OCI-LY1 (cell line): Measurements from ENCODE around the gene CMIP.

ENCODE experiments used
- H2AFZ ChIP-seq: fragments of 200-600 bp; sonication (generic), shearing (Covaris generic); 2 replicates; pipeline ENCODE4 v1.6.0; 2014; ENCODE audit warnings: antibody characterized with exemption, mild to moderate bottlenecking, low read length
- H3F3A ChIP-seq: fragments of 200-600 bp; sonication (generic), shearing (Covaris generic); 2 replicates; pipeline ENCODE4 v1.6.0; 2014; ENCODE audit warnings: mild to moderate bottlenecking, antibody characterized with exemption, low read length, moderate library complexity; ENCODE audit not compliant: insufficient read depth
- H3K27ac ChIP-seq: fragments of 200-600 bp; sonication (generic); 2 replicates; pipeline ENCODE4 v1.5.1; 2014; ENCODE audit warnings: low read length, mixed run types, mild to moderate bottlenecking, low read depth; ENCODE audit not compliant: poor library complexity, severe bottlenecking
- H3K27me3 ChIP-seq: fragments of 200-600 bp; sonication (generic); 2 replicates; pipeline ENCODE4 v1.6.0; 2014; ENCODE audit warnings: antibody characterized with exemption, mild to moderate bottlenecking, low read length, moderate library complexity; ENCODE audit not compliant: insufficient read depth
- H3K36me3 ChIP-seq: fragments of 200-600 bp; sonication (generic); 2 replicates; pipeline ENCODE4 v1.6.1; 2014; ENCODE audit warnings: mild to moderate bottlenecking, antibody characterized with exemption, low read length, moderate library complexity, mixed read lengths; ENCODE audit not compliant: insufficient read depth
- H3K4me1 ChIP-seq: fragments of 200-600 bp; sonication (generic); 2 replicates; pipeline ENCODE4 v1.5.1; 2014; ENCODE audit warnings: mild to moderate bottlenecking, low read length, moderate library complexity; ENCODE audit not compliant: insufficient read depth, severe bottlenecking
- H3K4me2 ChIP-seq: fragments of 200-600 bp; sonication (generic), shearing (Covaris generic); 2 replicates; pipeline ENCODE4 v1.6.1; 2014; ENCODE audit warnings: low read length
- H3K4me3 ChIP-seq: fragments of 200-600 bp; sonication (generic); 2 replicates; pipeline ENCODE4 v1.5.1; 2014; ENCODE audit warnings: low read length, low read depth, mild to moderate bottlenecking, mixed read lengths; ENCODE audit not compliant: poor library complexity, severe bottlenecking
- H3K79me2 ChIP-seq: fragments of 200-600 bp; shearing (Covaris generic); 2 replicates; pipeline ENCODE4 v1.6.1; 2016; ENCODE audit warnings: mixed run types, low read length, mixed read lengths; ENCODE audit not compliant: insufficient read depth
- H3K9ac ChIP-seq: fragments of 200-600 bp; sonication (generic), shearing (Covaris generic); 2 replicates; pipeline ENCODE4 v1.6.1; 2014; ENCODE audit warnings: mild to moderate bottlenecking, low read length, mixed read lengths
- H3K9me2 ChIP-seq: fragments of 200-600 bp; sonication (generic), shearing (Covaris generic); 2 replicates; pipeline ENCODE4 v1.6.1; 2014; ENCODE audit warnings: low read depth, mild to moderate bottlenecking, low read length, mixed read lengths
- H3K9me3 ChIP-seq: fragments of 200-600 bp; shearing (Covaris generic); 2 replicates; pipeline ENCODE4 v1.6.1; 2014; ENCODE audit warnings: low read length, mixed read lengths
- H4K20me1 ChIP-seq: fragments of 200-600 bp; sonication (generic), shearing (Covaris generic); 2 replicates; pipeline ENCODE4 v1.6.0; 2016; ENCODE audit warnings: mild to moderate bottlenecking, low read length; ENCODE audit not compliant: insufficient read depth
- CTCF ChIP-seq: fragments of 200-600 bp; sonication (generic), shearing (Covaris generic); IDR thresholded peaks from 2 replicates; pipeline ENCODE4 v1.5.1; 2017; ENCODE audit warnings: mild to moderate bottlenecking, antibody characterized with exemption, low read length, moderate library complexity, mixed read lengths
- EZH2 ChIP-seq: fragments of 200-600 bp; sonication (generic), shearing (Covaris generic); IDR thresholded peaks from 2 replicates; pipeline ENCODE4 v1.8.0; 2017; ENCODE audit warnings: borderline replicate concordance, mixed run types, mild to moderate bottlenecking, antibody characterized with exemption, low read length, moderate library complexity, mixed read lengths

CMIP gene

DNA sequence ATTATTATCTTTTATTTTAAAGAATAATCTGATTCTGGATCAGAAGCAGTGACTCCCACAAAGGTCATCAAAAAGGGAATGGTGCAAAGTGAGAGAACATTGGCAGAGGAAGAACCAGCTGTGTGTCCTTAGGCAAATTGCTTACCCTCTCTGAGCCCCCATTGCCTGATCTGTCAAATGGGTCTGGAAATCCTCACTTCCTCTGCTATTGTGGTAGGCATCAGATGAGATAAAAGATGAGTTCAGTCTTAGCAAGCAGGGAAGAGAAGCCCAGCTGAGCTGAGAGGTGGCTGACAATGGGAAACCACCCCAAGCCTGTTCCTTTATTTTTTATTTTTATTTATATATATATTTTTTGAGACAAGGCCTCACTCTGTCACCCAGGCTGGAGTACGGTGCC, 310.2 kb downstream of the CMIP start:
- no peaks in the 10 kb centered on the region for H3K79me2 ChIP-seq
- TF ChIP-seq CTCF: no peak
- no peak for TF ChIP-seq EZH2
- H4K20me1 ChIP-seq: no peaks in the 10 kb centered on the region
- no peaks in the 10 kb centered on the region for H3K27me3 ChIP-seq
- H3K4me3 ChIP-seq: no peak overlapping the region
- H3K9me3 ChIP-seq: no peaks in the 10 kb centered on the region
- H3K9me2 ChIP-seq: no peaks in the 10 kb centered on the region
- H3K4me1 ChIP-seq: peaks cover 20% of the 10 kb centered on the region
- H3K36me3 ChIP-seq: peaks cover 34% of the 10 kb centered on the region
- no peak overlapping the region for H3K9ac ChIP-seq
- H2AFZ ChIP-seq: no peak overlapping the region
- H3K27ac ChIP-seq: no peak overlapping the region
- no peak overlapping the region for H3K4me2 ChIP-seq
- H3F3A ChIP-seq: 0 out of 2 replicates have a peak, but pooled peaks cover 2% of the 10 kb centered on the region

- Histone ChIP-seq H3K4me1 (peaks cover 20% of the 10 kb centered on the region), H3K79me2 (no peaks in the 10 kb centered on the region), H3K27ac (no peak overlapping the region), H3F3A (no peaks in the 10 kb centered on the region), H3K4me2 (no peak overlapping the region), H3K9me3 (no peaks in the 10 kb centered on the region), H3K9me2 (no peaks in the 10 kb centered on the region), H3K4me3 (no peak overlapping the region), H3K27me3 (no peaks in the 10 kb centered on the region), H3K9ac (no peak overlapping the region), H3K36me3 (peaks cover 44% of the 10 kb centered on the region), H2AFZ (no peak overlapping the region), H4K20me1 (no peaks in the 10 kb centered on the region)
- TF ChIP-seq CTCF (no peak), EZH2 (no peak)
Measured at GRCh38 chr16:81755915-81756614, 311.5 kb downstream of the CMIP start.

DNA sequence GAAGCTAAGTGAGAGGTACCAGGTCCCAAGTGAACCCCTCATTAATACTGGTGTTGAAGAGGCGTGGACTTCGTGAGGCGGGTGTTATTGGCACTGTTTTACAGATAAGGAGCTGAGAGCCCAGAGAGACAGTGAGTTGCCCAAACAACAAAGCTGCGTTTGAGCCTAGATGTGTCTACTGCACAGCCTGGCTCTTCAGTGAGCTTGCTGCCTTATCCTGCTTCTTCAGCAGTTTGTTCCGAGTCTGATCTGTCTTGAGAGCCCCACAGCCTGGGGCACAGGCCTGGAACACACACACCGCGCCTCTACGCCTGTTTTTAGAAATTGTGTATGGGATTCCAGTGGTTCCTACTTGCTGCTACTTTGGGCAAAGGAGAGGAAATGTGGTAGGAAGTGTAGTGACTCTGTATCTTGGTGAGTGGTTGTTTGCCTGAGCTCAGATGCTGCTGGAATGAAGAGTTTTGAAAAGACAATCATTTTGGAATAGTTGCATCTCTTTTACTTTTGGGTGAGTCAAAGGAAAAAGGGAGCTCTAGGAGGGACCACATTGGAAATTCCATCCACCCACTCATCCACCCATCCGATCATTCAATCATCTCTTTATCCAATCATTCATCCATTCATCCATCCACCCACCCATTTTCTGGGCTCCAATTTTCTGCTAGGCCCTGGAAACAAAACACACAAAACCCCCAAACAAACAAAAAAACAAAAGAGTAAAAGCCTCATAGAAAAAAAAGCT, 312.2 kb downstream of the CMIP start:
- Histone ChIP-seq H2AFZ (no peak overlapping the region), H3K36me3 (peaks cover 44% of the 10 kb centered on the region), H3K4me3 (no peak overlapping the region), H3K4me2 (no peak overlapping the region), H3K4me1 (peaks cover 13% of the 10 kb centered on the region), H3K9me3 (no peaks in the 10 kb centered on the region), H3K27ac (no peak overlapping the region), H4K20me1 (no peaks in the 10 kb centered on the region), H3K27me3 (no peaks in the 10 kb centered on the region), H3F3A (no peaks in the 10 kb centered on the region), H3K9ac (no peak overlapping the region), H3K9me2 (no peaks in the 10 kb centered on the region), H3K79me2 (no peaks in the 10 kb centered on the region)
- TF ChIP-seq CTCF: no peak
- TF ChIP-seq EZH2: no peak
